Caco-2 (cell line): Measurements from ENCODE around the gene COA8. TPM values are rescaled to one million over a fixed set of nuclear protein-coding genes. Genes with fewer than 3 reads are reported as not detected.

Experiments
- BruUV-seq: library from RNA; stranded (reverse); fragments of 400-500 nt; replicated peaks from 2 replicates; lab custom pipeline; 2021; lab: Mats Ljungman, UMichigan
- CTCF ChIA-PET: fragments of 300-600 bp; sonication (Branson Sonifier 250); formaldehyde crosslinking; loops from one replicate; lab custom pipeline; 2022; ENCODE audit warnings: antibody characterized with exemption; lab: Charles Lee
- POLR2A ChIA-PET: fragments of 300-600 bp; sonication (Branson Sonifier 250); formaldehyde crosslinking; loops from one replicate; lab custom pipeline; 2022; ENCODE audit warnings: antibody characterized with exemption; lab: Charles Lee
- DNase-seq, 2 experiments: peaks; one replicate each; pipeline versions ENCODE4 v3.0.0 to v3.0.0-alpha.2; 2020 to 2022
- H3K27me3 ChIP-seq: replicated peaks from 2 replicates; pipeline ENCODE4 v1.6.0; 2011; ENCODE audit warnings: low read length; ENCODE audit not compliant: control insufficient read depth, insufficient read depth
- H3K36me3 ChIP-seq: 2 replicates; pipeline ENCODE4 v1.5.1; 2011; ENCODE audit warnings: low read length; ENCODE audit not compliant: control insufficient read depth, insufficient read depth
- H3K4me1 ChIP-seq: fragments of 250-450 bp; sonication (Bioruptor Pico); 2 replicates; pipeline ENCODE4 v1.5.1; 2020; ENCODE audit warnings: mild to moderate bottlenecking
- H3K4me3 ChIP-seq: 2 replicates; pipeline ENCODE4 v1.5.1; 2011; ENCODE audit warnings: low read depth, mild to moderate bottlenecking, control low read depth, low read length
- H3K9me3 ChIP-seq: fragments of 250-450 bp; sonication (Bioruptor Pico); 2 replicates; pipeline ENCODE4 v1.5.1; 2020; ENCODE audit warnings: mild to moderate bottlenecking, moderate library complexity
- H3K27ac Mint-ChIP-seq: one replicate; pipeline ENCODE4 v1.8.0; 2022; ENCODE audit warnings: mixed read lengths; ENCODE audit not compliant: unreplicated experiment
- H3K27me3 Mint-ChIP-seq: one replicate; pipeline ENCODE4 v1.8.0; 2022; ENCODE audit warnings: mixed read lengths; ENCODE audit not compliant: insufficient read depth, unreplicated experiment
- H3K36me3 Mint-ChIP-seq: one replicate; pipeline ENCODE4 v1.8.0; 2022; ENCODE audit warnings: mild to moderate bottlenecking, mixed read lengths; ENCODE audit not compliant: insufficient read depth, unreplicated experiment
- H3K4me1 Mint-ChIP-seq: one replicate; pipeline ENCODE4 v1.8.0; 2022; ENCODE audit warnings: low read depth, mixed read lengths; ENCODE audit not compliant: unreplicated experiment
- H3K4me3 Mint-ChIP-seq: one replicate; pipeline ENCODE4 v1.8.0; 2022; ENCODE audit warnings: mild to moderate bottlenecking, moderate library complexity, mixed read lengths; ENCODE audit not compliant: unreplicated experiment
- H3K9me3 Mint-ChIP-seq: one replicate; pipeline ENCODE4 v1.8.0; 2022; ENCODE audit warnings: mixed read lengths; ENCODE audit not compliant: unreplicated experiment
- intact Hi-C: fragments of 100-400 bp; cut with micrococcal nuclease; formaldehyde crosslinking; loops from one replicate; pipeline ENCODE4 v1.10.0; 2022; ENCODE audit not compliant: unreplicated experiment
- total RNA-seq: library from RNA; stranded (reverse); gene quantifications from 2 replicates; pipeline ENCODE4 v1.2.3, GENCODE V29; 2022
- TF ChIP-seq, protein P1 (sequence below), 2 experiments: fragments of 200-600 bp in 1 of 2; IDR thresholded peaks; 1 replicate in 1 of 2; 2 replicates in 1 of 2; pipeline versions ENCODE4 v1.5.1 to v1.8.0; 2011 to 2022; ENCODE audit warnings: antibody characterized with exemption in 1 of 2, control low read depth in 1 of 2, inconsistent platforms in 1 of 2, low read depth in 1 of 2, low read length in 1 of 2, mild to moderate bottlenecking in 1 of 2, moderate library complexity in 1 of 2; ENCODE audit not compliant: insufficient read depth in 1 of 2, severe bottlenecking in 1 of 2, unreplicated experiment in 1 of 2

COA8 gene
- total RNA-seq, 1 experiment from 2014 or later, result 50.7 TPM

DNA sequence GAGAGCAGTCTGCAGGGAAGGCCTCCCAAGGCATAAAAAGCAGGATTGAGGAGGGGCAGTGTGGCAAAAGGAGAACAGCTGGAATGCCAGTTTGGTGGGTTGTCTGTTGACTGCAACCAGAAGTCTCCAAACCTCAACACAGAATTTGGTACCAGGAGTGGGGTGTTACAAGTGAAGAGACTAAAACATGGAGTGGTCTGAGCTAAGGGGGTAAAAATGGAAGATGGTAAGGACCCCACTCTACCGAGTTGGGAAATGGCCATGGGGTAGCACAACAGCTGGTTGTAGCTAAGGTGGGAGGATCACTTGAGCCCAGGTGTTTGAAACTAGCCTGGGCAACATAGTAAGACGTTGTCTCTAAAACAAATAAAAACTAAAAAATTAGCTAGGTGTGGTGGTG lies 48.5 kb downstream of the COA8 start:
- peaks cover 12% of the 10 kb centered on the region for H3K9me3 Mint-ChIP-seq
- TF ChIP-seq, protein P1, sequence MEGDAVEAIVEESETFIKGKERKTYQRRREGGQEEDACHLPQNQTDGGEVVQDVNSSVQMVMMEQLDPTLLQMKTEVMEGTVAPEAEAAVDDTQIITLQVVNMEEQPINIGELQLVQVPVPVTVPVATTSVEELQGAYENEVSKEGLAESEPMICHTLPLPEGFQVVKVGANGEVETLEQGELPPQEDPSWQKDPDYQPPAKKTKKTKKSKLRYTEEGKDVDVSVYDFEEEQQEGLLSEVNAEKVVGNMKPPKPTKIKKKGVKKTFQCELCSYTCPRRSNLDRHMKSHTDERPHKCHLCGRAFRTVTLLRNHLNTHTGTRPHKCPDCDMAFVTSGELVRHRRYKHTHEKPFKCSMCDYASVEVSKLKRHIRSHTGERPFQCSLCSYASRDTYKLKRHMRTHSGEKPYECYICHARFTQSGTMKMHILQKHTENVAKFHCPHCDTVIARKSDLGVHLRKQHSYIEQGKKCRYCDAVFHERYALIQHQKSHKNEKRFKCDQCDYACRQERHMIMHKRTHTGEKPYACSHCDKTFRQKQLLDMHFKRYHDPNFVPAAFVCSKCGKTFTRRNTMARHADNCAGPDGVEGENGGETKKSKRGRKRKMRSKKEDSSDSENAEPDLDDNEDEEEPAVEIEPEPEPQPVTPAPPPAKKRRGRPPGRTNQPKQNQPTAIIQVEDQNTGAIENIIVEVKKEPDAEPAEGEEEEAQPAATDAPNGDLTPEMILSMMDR (IDR thresholded peaks at IDR 0.05; ENCODE audit: insufficient read depth in 1 of 2, low read depth in 1 of 2, low read length in 1 of 2, severe bottlenecking in 1 of 2, unreplicated experiment in 1 of 2), result no peak
- DNase-seq, result no peak
- H3K27ac Mint-ChIP-seq, result no peak overlapping the region
- ChIA-PET CTCF (no interaction called here), POLR2A (no interaction called here)
- Histone ChIP-seq H3K36me3 (no peaks in the 10 kb centered on the region), H3K4me1 (no peaks in the 10 kb centered on the region), H3K4me3 (no peak overlapping the region), H3K9me3 (peaks cover 7% of the 10 kb centered on the region; the same call in 1 of the 2 replicates), H3K27me3 (no peaks in the 10 kb centered on the region)
- BruUV-seq, result no TSS peak
- intact Hi-C loops, result no loop called here
- H3K4me3 Mint-ChIP-seq, result no peak overlapping the region
- H3K27me3 Mint-ChIP-seq, result peaks cover 4% of the 10 kb centered on the region
- no peaks in the 10 kb centered on the region for H3K36me3 Mint-ChIP-seq
- peaks cover 9% of the 10 kb centered on the region for H3K4me1 Mint-ChIP-seq

DNA sequence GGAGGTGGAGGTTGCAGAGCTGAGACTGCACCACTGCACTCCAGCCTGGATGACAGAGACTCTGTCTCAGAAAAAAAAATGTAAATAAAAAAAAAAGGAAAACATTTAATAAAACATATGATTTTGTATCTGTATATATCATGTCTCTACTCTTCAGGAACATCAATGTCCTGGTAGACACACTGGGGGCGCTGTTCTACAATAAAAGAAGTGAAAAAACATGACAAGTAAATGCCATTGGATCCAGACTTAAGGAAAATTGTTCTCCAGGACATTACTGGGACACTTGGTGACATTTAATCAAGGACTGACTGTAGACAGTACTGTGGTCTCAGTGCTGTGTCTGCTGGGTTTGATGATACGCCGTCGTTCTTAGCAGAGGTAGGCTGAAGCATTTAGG lies 50.8 kb downstream of the COA8 start:
- Histone ChIP-seq H3K4me3 (no peak overlapping the region), H3K27me3 (no peaks in the 10 kb centered on the region), H3K4me1 (no peaks in the 10 kb centered on the region), H3K36me3 (no peaks in the 10 kb centered on the region), H3K9me3 (peaks cover 7% of the 10 kb centered on the region; the same call in 1 of the 2 replicates)
- Mint-ChIP-seq H3K36me3 (no peaks in the 10 kb centered on the region), H3K4me1 (no peaks in the 10 kb centered on the region), H3K9me3 (peaks cover 12% of the 10 kb centered on the region), H3K27ac (no peak overlapping the region), H3K4me3 (no peak overlapping the region), H3K27me3 (no peaks in the 10 kb centered on the region)
- TF ChIP-seq, protein P1 (IDR thresholded peaks at IDR 0.05; ENCODE audit: insufficient read depth in 1 of 2, low read depth in 1 of 2, low read length in 1 of 2, severe bottlenecking in 1 of 2, unreplicated experiment in 1 of 2), result no peak
- ChIA-PET CTCF (no interaction called here), POLR2A (no interaction called here)
- no TSS peak for BruUV-seq
- intact Hi-C loops, result no loop called here
- no peak for DNase-seq

DNA sequence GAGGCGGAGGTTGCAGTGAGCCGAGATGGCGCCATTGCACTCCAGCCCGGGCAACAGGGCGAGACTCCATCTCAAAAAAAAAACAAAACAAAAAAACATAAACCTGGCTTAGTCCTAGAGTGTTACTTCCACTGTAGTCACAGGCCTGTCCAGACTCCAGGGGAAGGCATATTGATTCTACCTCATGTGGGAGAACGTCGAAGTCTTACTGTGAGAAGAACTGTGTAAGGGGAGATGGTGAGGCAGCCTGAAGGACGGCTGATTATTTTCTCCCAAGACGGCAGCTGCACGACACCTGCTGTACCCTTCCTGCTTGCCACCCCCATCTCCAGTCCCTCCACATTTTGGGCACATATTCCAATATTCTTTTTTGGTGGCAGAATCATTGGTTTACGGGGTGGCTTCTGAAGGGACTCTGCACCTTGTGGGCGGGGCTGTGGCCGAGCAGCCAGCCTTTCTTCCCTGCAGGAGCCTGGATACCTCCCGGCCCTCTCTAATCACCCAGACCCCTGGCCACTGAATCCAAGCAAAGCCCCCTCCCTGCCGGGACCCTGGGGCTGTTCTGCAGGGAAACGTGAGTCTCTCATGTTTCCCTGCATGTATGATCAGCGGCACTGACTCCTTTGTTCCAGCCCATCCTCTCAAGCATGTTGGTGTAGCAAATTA lies 54.0 kb downstream of the COA8 start:
- Histone ChIP-seq H3K36me3 (no peaks in the 10 kb centered on the region), H3K4me1 (no peaks in the 10 kb centered on the region), H3K9me3 (0 out of 2 replicates have a peak, but pooled peaks cover under 1% of the 10 kb centered on the region), H3K4me3 (no peak overlapping the region), H3K27me3 (no peaks in the 10 kb centered on the region)
- Mint-ChIP-seq H3K9me3 (peaks cover 2% of the 10 kb centered on the region), H3K4me3 (no peak overlapping the region), H3K36me3 (no peaks in the 10 kb centered on the region), H3K27me3 (no peaks in the 10 kb centered on the region), H3K27ac (no peak overlapping the region), H3K4me1 (no peaks in the 10 kb centered on the region)
- CTCF ChIA-PET, result no interaction called here
- no TSS peak for BruUV-seq
- intact Hi-C loops, result no loop called here
- POLR2A ChIA-PET, result no interaction called here
- TF ChIP-seq, protein P1 (IDR thresholded peaks at IDR 0.05; ENCODE audit: insufficient read depth in 1 of 2, low read depth in 1 of 2, low read length in 1 of 2, severe bottlenecking in 1 of 2, unreplicated experiment in 1 of 2), result no peak
- no peak for DNase-seq
